ENCODE results near the gene OR10D3. TPM values are rescaled to one million over a fixed set of nuclear protein-coding genes. Genes with fewer than 3 reads are reported as not detected.

OR10D3 gene
- total and polyA plus RNA-seq, 10 of the 15 experiments (the other 5 are each of a cell fraction or from before 2014, with no cell fraction given), result not detected

- no peak for TF ChIP-seq ZBTB40 (IDR thresholded peaks at IDR 0.05; ENCODE audit: borderline replicate concordance)
- TF ChIP-seq CUX1 (IDR thresholded peaks at IDR 0.05; ENCODE audit: insufficient replicate concordance, low read depth, low read length), result no peak
- no peak for TF ChIP-seq NRF1 (conservative IDR thresholded peaks at IDR 0.05; ENCODE audit: low read depth, low read length)
Observed at GRCh38 chr11:124194293-124195188, 11.4 kb downstream of the OR10D3 start (continued).

Data from GM12878 (cell line).